Peyer's patch (tissue), 4 donors: ENCODE results near the gene PKIG. TPM values are rescaled to one million over a fixed set of nuclear protein-coding genes. Genes with fewer than 3 reads are reported as not detected.
"Not testable (repeated sequence)": the region's sequence is repeated elsewhere in the genome, so short reads cannot be mapped to it uniquely, and the experiment has no call there.

ENCODE experiments used
- DNase-seq, 3 donors: peaks; one replicate each; pipeline ENCODE4 v3.0.0-alpha.2; 2017 to 2019
- H3K27ac ChIP-seq, 4 donors: fragments of 200-600 bp; sonication (generic); one replicate each; pipeline ENCODE4 v1.5.1; 2016 to 2019
- H3K27me3 ChIP-seq, 2 donors: fragments of 200-600 bp; sonication (generic); one replicate each; pipeline ENCODE4 v1.5.1; 2019
- H3K36me3 ChIP-seq, 3 donors: fragments of 200-600 bp; sonication (generic); one replicate each; pipeline ENCODE4 v1.5.1; 2016 to 2019
- H3K4me1 ChIP-seq, 4 donors: fragments of 200-600 bp; sonication (generic); one replicate each; pipeline ENCODE4 v1.5.1; 2016 to 2019
- H3K4me3 ChIP-seq, 4 donors: fragments of 200-600 bp; sonication (generic); 1 replicate in 3 of 4; 2 replicates in 1 of 4; pipeline ENCODE4 v1.5.1; 2016 to 2019; ENCODE audit warnings: mild to moderate bottlenecking in 1 of 4
- H3K9me3 ChIP-seq, 4 donors: fragments of 200-600 bp; sonication (generic); one replicate each; pipeline ENCODE4 v1.5.1; 2016 to 2019; ENCODE audit warnings: mild to moderate bottlenecking in 1 of 4
- POLR2A ChIP-seq, 2 donors: fragments of 450-650 bp; IDR thresholded peaks; one replicate each; pipeline ENCODE4 v1.5.1; 2017; ENCODE audit warnings: antibody characterized with exemption in 2 of 2, mild to moderate bottlenecking in 2 of 2, moderate library complexity in 2 of 2
- total RNA-seq, 4 donors: library from RNA; depleted of rRNA; stranded (reverse); fragments of >200 nt; gene quantifications; one replicate each; pipeline ENCODE4 v1.1.0, GENCODE V29; 2016
- TF ChIP-seq, protein P1 (sequence below), 6 experiments: fragments of 450-650 bp in 4 of 6; fragments of 200-600 bp in 2 of 6; sonication (generic) in 1 of 6; IDR thresholded peaks; one replicate each; pipeline ENCODE4 v1.5.1; 2017 to 2019; ENCODE audit warnings: antibody characterized with exemption in 6 of 6, mild to moderate bottlenecking in 3 of 6, moderate library complexity in 1 of 6

The PKIG gene
- total RNA-seq, 4 donors from 2014 or later: 27.9 to 60.2 (median 28.3) TPM

DNA sequence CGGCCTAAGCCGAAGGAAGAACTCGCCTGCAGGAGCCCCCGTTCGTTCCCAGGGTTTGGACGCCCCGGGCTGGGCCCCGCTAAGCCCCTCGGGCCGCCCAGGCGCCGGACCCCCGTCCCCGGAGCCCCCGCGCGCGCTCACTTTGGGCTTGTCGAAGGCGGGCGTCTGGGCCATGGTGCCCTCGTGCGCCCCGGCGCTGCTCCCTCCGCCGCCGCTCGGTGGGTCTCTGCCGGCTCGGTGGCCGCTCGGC, 69.0 kb downstream of the PKIG start:
- Histone ChIP-seq H3K36me3 (no peaks in the 10 kb centered on the region), H3K4me3 (peak overlapping the region; percentile 70 to 95 (median 87)), H3K27me3 (no peaks in the 10 kb centered on the region), H3K4me1 (peaks cover 0 to 21% (median 16%) of the 10 kb centered on the region in 4 donors), H3K9me3 (no peaks in the 10 kb centered on the region), H3K27ac (peak overlapping the region; percentile 74 to 92 (median 84))
- TF ChIP-seq, protein P1, sequence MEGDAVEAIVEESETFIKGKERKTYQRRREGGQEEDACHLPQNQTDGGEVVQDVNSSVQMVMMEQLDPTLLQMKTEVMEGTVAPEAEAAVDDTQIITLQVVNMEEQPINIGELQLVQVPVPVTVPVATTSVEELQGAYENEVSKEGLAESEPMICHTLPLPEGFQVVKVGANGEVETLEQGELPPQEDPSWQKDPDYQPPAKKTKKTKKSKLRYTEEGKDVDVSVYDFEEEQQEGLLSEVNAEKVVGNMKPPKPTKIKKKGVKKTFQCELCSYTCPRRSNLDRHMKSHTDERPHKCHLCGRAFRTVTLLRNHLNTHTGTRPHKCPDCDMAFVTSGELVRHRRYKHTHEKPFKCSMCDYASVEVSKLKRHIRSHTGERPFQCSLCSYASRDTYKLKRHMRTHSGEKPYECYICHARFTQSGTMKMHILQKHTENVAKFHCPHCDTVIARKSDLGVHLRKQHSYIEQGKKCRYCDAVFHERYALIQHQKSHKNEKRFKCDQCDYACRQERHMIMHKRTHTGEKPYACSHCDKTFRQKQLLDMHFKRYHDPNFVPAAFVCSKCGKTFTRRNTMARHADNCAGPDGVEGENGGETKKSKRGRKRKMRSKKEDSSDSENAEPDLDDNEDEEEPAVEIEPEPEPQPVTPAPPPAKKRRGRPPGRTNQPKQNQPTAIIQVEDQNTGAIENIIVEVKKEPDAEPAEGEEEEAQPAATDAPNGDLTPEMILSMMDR (IDR thresholded peaks at IDR 0.05): no peak
- no peak for TF ChIP-seq POLR2A (IDR thresholded peaks at IDR 0.05)
- DNase-seq: no peak

DNA sequence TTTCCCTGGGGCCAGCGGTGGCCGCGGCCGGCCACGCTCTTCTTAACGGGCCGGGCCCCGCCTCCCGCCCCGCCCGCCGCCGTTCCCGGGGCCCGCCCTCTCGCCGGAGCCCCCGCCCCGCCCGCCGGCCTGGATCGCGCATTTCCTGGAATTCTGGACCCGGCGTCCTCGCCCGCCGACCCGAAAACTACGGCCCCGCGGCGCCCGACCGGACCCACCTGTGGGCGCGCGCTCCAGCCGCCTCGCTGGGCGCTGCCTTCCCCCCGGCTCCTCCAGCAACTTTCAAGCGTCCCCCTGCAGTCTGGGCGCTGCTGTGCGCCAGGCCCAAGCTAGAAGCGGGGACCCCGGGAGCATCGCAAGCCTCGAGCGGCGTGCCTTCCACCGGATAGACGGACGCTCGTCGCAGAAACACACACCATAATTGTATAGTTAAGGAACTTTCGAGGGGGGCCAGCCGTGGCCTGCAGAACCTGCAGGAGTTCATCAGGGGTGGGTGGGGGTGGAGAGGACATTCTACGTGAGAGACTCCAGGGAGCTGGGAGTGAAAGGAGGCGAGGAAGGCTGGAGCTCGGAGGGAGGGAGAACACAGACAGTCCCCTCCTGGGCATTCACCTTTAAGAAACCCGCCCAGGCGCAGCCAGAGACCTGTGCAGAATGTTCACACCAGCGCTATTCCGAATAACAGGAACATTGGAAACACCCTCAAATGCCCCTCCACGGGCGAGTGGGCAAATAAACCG, 69.5 kb downstream of the PKIG start, which contains the start of gene ADA:
Gene ADA (minus strand): TSS at position 16 of the 740 bp plus-strand sequence. CDS start 92 bp downstream, outside the sequence.
- no peaks in the 10 kb centered on the region for H3K36me3 ChIP-seq
- H3K27ac ChIP-seq: peak within 1 kb of the TSS; percentile 74 to 92 (median 84)
- TF ChIP-seq, protein P1 (IDR thresholded peaks at IDR 0.05): peak in 1 of 6 experiments; percentile 17
- TF ChIP-seq POLR2A (IDR thresholded peaks at IDR 0.05): no peak
- DNase-seq: peak; percentile 57 to 84 (median 78)
- H3K4me3 ChIP-seq: peak within 1 kb of the TSS; percentile 70 to 95 (median 87)
- H3K4me1 ChIP-seq: peaks cover 0 to 20% (median 12%) of the 10 kb centered on the region in 4 donors
- no peaks in the 10 kb centered on the region for H3K27me3 ChIP-seq
- H3K9me3 ChIP-seq: no peaks in the 10 kb centered on the region

DNA sequence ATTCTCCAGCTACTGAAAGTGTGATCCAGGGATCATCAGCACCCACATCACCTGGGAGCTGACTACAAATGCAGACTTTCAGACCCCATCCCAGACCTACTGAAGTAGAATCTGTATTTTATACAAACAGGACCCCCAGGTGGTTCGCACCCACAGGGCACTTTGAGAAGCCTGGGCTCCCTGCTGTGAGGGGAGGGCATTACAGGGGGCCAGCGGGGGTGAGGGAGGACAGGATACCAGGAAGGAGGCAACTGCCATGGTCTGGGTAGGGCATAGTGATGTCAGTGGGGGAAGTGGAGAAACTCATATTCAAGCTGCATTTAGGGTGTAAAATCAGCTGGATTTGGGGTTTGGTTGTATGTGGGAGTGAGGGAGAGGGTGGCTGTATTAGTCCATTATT, 71.2 kb downstream of the PKIG start:
- TF ChIP-seq POLR2A (IDR thresholded peaks at IDR 0.05): no peak
- TF ChIP-seq, protein P1 (IDR thresholded peaks at IDR 0.05): no peak
- Histone ChIP-seq H3K36me3 (no peaks in the 10 kb centered on the region), H3K4me1 (peaks cover 0 to 19% (median 4%) of the 10 kb centered on the region in 4 donors), H3K27me3 (no peaks in the 10 kb centered on the region), H3K4me3 (no peak overlapping the region), H3K9me3 (no peaks in the 10 kb centered on the region), H3K27ac (no peak overlapping the region)
- no peak for DNase-seq

DNA sequence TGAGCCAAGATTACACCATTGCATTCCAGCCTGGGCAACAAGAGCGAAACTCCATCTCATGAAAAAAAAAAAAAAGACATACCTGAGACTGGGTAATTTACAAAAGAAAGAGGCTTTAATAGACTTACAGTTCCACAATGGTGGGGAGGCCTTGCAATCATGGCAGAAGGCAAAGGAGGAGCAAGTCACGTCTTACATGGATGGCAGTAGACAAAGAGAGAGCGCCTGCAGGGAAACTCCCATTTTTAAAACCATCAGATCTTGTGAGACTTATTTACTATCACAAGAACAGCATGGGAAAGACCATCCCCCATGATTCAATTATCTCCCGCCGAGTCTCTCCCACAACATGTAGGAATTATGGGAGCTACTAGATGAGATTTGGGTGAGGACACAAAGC, 71.8 kb downstream of the PKIG start:
- not testable (repeated sequence) for H3K36me3 ChIP-seq, H3K9me3 ChIP-seq, DNase-seq, H3K4me3 ChIP-seq, H3K27ac ChIP-seq, H3K27me3 ChIP-seq
- H3K4me1 ChIP-seq: peaks cover 0 to 13% (median 4%) of the 10 kb centered on the region in 4 donors

DNA sequence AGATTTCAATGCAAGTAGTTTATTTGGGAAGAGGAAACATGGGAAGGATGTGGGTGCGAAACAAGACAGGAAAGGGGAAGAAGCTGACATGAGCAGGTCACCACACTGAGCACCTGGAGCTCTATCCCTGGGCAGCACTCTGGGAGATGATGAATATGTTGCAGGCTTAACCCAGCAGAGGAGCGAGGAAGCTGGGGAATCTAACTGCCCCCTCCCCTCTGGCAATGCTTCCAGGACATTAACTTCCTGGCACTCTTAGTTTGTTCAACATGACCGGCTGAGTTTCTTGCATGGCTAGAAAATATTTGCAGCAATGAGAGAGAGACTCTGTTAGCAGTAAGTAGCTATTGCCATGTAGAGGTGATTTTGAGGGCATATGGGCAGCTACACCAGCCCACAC, 74.1 kb downstream of the PKIG start:
- Histone ChIP-seq H3K4me3 (no peak overlapping the region), H3K4me1 (peaks cover 0 to 4% (median 0%) of the 10 kb centered on the region in 4 donors), H3K36me3 (no peaks in the 10 kb centered on the region), H3K9me3 (no peaks in the 10 kb centered on the region), H3K27ac (no peak overlapping the region), H3K27me3 (no peaks in the 10 kb centered on the region)
- TF ChIP-seq POLR2A (IDR thresholded peaks at IDR 0.05): no peak
- TF ChIP-seq, protein P1 (IDR thresholded peaks at IDR 0.05): no peak
- DNase-seq: no peak

DNA sequence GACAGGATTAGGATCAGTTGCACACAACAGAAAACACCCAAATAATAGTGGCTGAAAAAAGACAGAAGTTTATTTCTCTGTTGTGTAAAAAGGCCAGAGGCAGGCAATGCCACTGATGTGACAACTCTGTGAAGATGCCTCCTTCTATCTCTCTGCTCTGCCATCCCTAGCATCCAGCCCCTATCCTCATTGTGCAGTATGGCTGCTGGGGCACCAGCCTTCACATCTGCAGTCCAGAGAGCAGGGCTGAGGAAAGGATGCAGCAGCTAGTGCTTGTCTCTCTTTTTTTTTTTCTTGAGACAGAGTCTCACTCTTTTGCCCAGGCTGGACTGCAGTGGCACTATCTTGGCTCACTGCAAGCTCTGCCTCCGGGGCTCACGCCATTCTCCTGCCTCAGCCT, 75.5 kb downstream of the PKIG start:
- DNase-seq: no peak
- H3K27ac ChIP-seq: no peak overlapping the region
- H3K27me3 ChIP-seq: no peaks in the 10 kb centered on the region
- no peaks in the 10 kb centered on the region for H3K9me3 ChIP-seq
- H3K4me1 ChIP-seq: peaks cover 0 to 3% (median 0%) of the 10 kb centered on the region in 4 donors
- TF ChIP-seq POLR2A (IDR thresholded peaks at IDR 0.05): no peak
- TF ChIP-seq, protein P1 (IDR thresholded peaks at IDR 0.05): no peak
- H3K4me3 ChIP-seq: no peak overlapping the region
- no peaks in the 10 kb centered on the region for H3K36me3 ChIP-seq
